Measurements from ENCODE around the gene MINAR1.

DNA sequence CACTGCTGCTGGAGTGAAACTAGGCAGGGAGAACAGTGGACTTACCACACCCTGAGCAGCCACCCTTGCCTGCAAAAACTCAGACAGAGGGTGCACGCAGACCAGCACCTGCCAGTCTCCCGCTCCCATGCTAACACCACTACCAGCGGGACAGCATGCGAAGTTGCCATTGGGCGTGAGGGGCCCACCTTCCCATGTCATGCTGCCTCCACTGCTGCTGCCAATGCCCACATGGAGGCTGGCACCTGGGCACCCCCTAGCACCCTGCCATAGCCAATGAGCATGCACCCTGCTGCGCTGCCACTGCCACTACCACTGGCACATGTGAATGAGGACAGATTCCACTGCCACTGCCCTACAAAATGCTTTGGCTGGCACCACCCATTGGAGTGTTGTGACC, 19.7 kb upstream of the MINAR1 start:
- no peak for TF ChIP-seq POLR2A (IDR thresholded peaks at IDR 0.05)
- TF ChIP-seq, protein P1, sequence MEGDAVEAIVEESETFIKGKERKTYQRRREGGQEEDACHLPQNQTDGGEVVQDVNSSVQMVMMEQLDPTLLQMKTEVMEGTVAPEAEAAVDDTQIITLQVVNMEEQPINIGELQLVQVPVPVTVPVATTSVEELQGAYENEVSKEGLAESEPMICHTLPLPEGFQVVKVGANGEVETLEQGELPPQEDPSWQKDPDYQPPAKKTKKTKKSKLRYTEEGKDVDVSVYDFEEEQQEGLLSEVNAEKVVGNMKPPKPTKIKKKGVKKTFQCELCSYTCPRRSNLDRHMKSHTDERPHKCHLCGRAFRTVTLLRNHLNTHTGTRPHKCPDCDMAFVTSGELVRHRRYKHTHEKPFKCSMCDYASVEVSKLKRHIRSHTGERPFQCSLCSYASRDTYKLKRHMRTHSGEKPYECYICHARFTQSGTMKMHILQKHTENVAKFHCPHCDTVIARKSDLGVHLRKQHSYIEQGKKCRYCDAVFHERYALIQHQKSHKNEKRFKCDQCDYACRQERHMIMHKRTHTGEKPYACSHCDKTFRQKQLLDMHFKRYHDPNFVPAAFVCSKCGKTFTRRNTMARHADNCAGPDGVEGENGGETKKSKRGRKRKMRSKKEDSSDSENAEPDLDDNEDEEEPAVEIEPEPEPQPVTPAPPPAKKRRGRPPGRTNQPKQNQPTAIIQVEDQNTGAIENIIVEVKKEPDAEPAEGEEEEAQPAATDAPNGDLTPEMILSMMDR (IDR thresholded peaks at IDR 0.05), result no peak
